Measurements from ENCODE around the gene SPDEF. TPM values are rescaled to one million over a fixed set of nuclear protein-coding genes. Genes with fewer than 3 reads are reported as not detected.

The SPDEF gene
- total and polyA plus RNA-seq, 2 of the 13 experiments (the other 11 are each of a cell fraction or from before 2014, with no cell fraction given), result not detected

- no TSS peak for BruUV-seq (replicated peaks)
- CTCF ChIA-PET (ENCODE audit: low intra/inter-chr PET ratio, low total read pairs), result no interaction called here
- H3K36me3 ChIP-seq (replicated peaks in 1 of 2; ENCODE audit: control insufficient read depth in 1 of 2, insufficient read depth in 2 of 2, low read length in 2 of 2), result peaks cover 19 to 48% of the 10 kb centered on the region in 2 experiments
These were observed 47.6 kb upstream of the SPDEF start for GRCh38 chr6:34603707-34604106.

More at GRCh38 chr6:34603707-34604106, 47.6 kb upstream of the SPDEF start:
- Histone ChIP-seq H2AFZ (ENCODE audit: low read length) (no peak overlapping the region), H3K4me2 (ENCODE audit: low read depth, low read length) (no peak overlapping the region), H3K27me3 (ENCODE audit: control insufficient read depth in 1 of 2, insufficient read depth in 2 of 2, low read length in 2 of 2) (no peaks in the 10 kb centered on the region), H3K9me3 (ENCODE audit: low read length) (no peaks in the 10 kb centered on the region), H4K20me1 (ENCODE audit: insufficient read depth, low read length) (peaks cover 34% of the 10 kb centered on the region), H3K27ac (ENCODE audit: extremely low read length, insufficient read depth, low read length) (no peak overlapping the region), H3K4me3 (replicated peaks in 1 of 3; ENCODE audit: insufficient read depth in 1 of 3, low read depth in 2 of 3, low read length in 3 of 3) (no peak overlapping the region), H3K79me2 (ENCODE audit: insufficient read depth, low read length) (peaks cover 26% of the 10 kb centered on the region), H3K9ac (ENCODE audit: insufficient read depth, low read depth, low read length) (no peak overlapping the region), H3K4me1 (ENCODE audit: insufficient read depth, low read length) (peaks cover 42% of the 10 kb centered on the region)
- WGBS (ENCODE audit: low lambda C conversion rate), result 98% methylated on average over 4 of the region's 4 CpGs
- intact Hi-C loops (cut with micrococcal nuclease; ENCODE audit: unreplicated experiment) (no loop called here), in situ Hi-C loops (cut with HindIII; ENCODE audit: extremely low pct_ligation_motif_present, low pct_unique_long_range_greater_than_20kb) (loop anchor here (5.0 to 25.0 kb wide), 3 partner anchors 76 to 366 kb away; partner anchors contain the start of genes HMGA1, PACSIN1 and SMIM29)
- FAIRE-seq (no peak), DNase-seq (ENCODE audit: low spot score) (no peak), ATAC-seq (no peak)
- no peak for TF ChIP-seq HNF4G (IDR thresholded peaks at IDR 0.05; ENCODE audit: borderline replicate concordance, low read depth, low read length)
- TF ChIP-seq HNF4G (CRISPR knock-in tag; IDR thresholded peaks at IDR 0.05; ENCODE audit: borderline replicate concordance, low read depth), result no peak
- TF ChIP-seq SAP130 (CRISPR knock-in tag; IDR thresholded peaks at IDR 0.05; ENCODE audit: low read depth), result no peak
- no peak for TF ChIP-seq ZNF552 (CRISPR knock-in tag; IDR thresholded peaks at IDR 0.05; ENCODE audit: borderline replicate concordance)
- no peak for TF ChIP-seq HOXA5 (CRISPR knock-in tag; IDR thresholded peaks at IDR 0.05)
- TF ChIP-seq ZNF556 (CRISPR knock-in tag; IDR thresholded peaks at IDR 0.05; ENCODE audit: borderline replicate concordance), result no peak
- no peak for TF ChIP-seq RXRA (CRISPR knock-in tag; IDR thresholded peaks at IDR 0.05)
- TF ChIP-seq SP4 (CRISPR knock-in tag; IDR thresholded peaks at IDR 0.05), result no peak
- TF ChIP-seq ZNF800 (CRISPR knock-in tag; IDR thresholded peaks at IDR 0.05), result no peak
- TF ChIP-seq ZNF430 (CRISPR knock-in tag; IDR thresholded peaks at IDR 0.05), result no peak
- POLR2A ChIA-PET, result no interaction called here

Measured in HepG2 (cell line).